GM18861 (cell line): ENCODE results near the gene SELENON.

ENCODE experiments used
- ATAC-seq: cut with Tn5 transposase; IDR thresholded peaks from one replicate; pipeline ENCODE4 v1.9.1; 2021; ENCODE audit not compliant: unreplicated experiment

Gene SELENON

GRCh38 chr1:25770541-25771220 lies 29.3 kb upstream of the SELENON start:
- ATAC-seq, result no peak

- no peak for ATAC-seq
Observed at GRCh38 chr1:25771221-25772114, 28.5 kb upstream of the SELENON start.

GRCh38 chr1:25772164-25772563 lies 27.8 kb upstream of the SELENON start:
- ATAC-seq, result no peak

- no peak for ATAC-seq
Observed at GRCh38 chr1:25772692-25773245, 27.2 kb upstream of the SELENON start.

GRCh38 chr1:25773441-25774125 lies 26.4 kb upstream of the SELENON start:
- ATAC-seq, result no peak

GRCh38 chr1:25774206-25774803 lies 25.7 kb upstream of the SELENON start:
- no peak for ATAC-seq

GRCh38 chr1:25774921-25775771 lies 24.8 kb upstream of the SELENON start:
- no peak for ATAC-seq

- no peak for ATAC-seq
Observed at GRCh38 chr1:25779388-25779787, 20.6 kb upstream of the SELENON start.

- no peak for ATAC-seq
Observed at GRCh38 chr1:25779894-25780293, 20.1 kb upstream of the SELENON start.

- ATAC-seq, result no peak
Observed at GRCh38 chr1:25780318-25781129, 19.5 kb upstream of the SELENON start.

GRCh38 chr1:25781130-25781433 lies 18.9 kb upstream of the SELENON start:
- no peak for ATAC-seq

- ATAC-seq, result no peak
Observed at GRCh38 chr1:25782608-25783201, 17.3 kb upstream of the SELENON start.

GRCh38 chr1:25784575-25785051 lies 15.4 kb upstream of the SELENON start:
- ATAC-seq, result no peak

GRCh38 chr1:25785333-25786067 lies 14.5 kb upstream of the SELENON start:
- no peak for ATAC-seq

GRCh38 chr1:25786887-25787759 lies 12.9 kb upstream of the SELENON start:
- no peak for ATAC-seq

GRCh38 chr1:25787760-25788166 lies 12.2 kb upstream of the SELENON start:
- ATAC-seq, result no peak

- no peak for ATAC-seq
Observed at GRCh38 chr1:25790472-25790871, 9.5 kb upstream of the SELENON start.
